MG63 (cell line): ENCODE results near the gene TAF11L8. TPM values are rescaled to one million over a fixed set of nuclear protein-coding genes. Genes with fewer than 3 reads are reported as not detected.

Experiments used
- total RNA-seq: library from RNA; depleted of rRNA; stranded (reverse); fragments of >200 nt; shearing (Covaris generic); gene quantifications from 2 replicates; pipeline ENCODE4 v1.2.3, GENCODE V29; 2014; ENCODE audit warnings: low replicate concordance; rRNA removed

TAF11L8 gene
- total RNA-seq, 1 experiment from 2014 or later: not detected

Other genes starting within 250 kb of the TAF11L8 start
- not detected in 2 replicates for gene TAF11L2, start 92.7 kb downstream of the TAF11L8 start, total RNA-seq
- gene TAF11L3, start 72.6 kb downstream of the TAF11L8 start, total RNA-seq: not detected in 2 replicates
- not detected in 2 replicates for gene TAF11L4, start 69.2 kb downstream of the TAF11L8 start, total RNA-seq
- not detected in 2 replicates for gene TAF11L5, start 65.7 kb downstream of the TAF11L8 start, total RNA-seq
- not detected in 2 replicates for gene TAF11L6, start 62.3 kb downstream of the TAF11L8 start, total RNA-seq
- not detected in 2 replicates for gene TAF11L7, start 5.2 kb downstream of the TAF11L8 start, total RNA-seq
- not detected in 2 replicates for gene TAF11L9, start 3.4 kb upstream of the TAF11L8 start, total RNA-seq
- gene TAF11L10, start 6.9 kb upstream of the TAF11L8 start, total RNA-seq: not detected in 2 replicates
- gene TAF11L11, start 13.2 kb upstream of the TAF11L8 start, total RNA-seq: not detected in 2 replicates
- gene TAF11L12, start 19.4 kb upstream of the TAF11L8 start, total RNA-seq: not detected in 2 replicates
- gene TAF11L13, start 41.1 kb upstream of the TAF11L8 start, total RNA-seq: not detected in 2 replicates
- gene TAF11L14, start 43.5 kb upstream of the TAF11L8 start, total RNA-seq: not detected in 2 replicates